H9 (cell line): ENCODE measurements around the gene A4GNT. TPM values are rescaled to one million over a fixed set of nuclear protein-coding genes. Genes with fewer than 3 reads are reported as not detected.

Source experiments
- DNase-seq: peaks from one replicate; pipeline ENCODE4 v3.0.0-alpha.2; 2017
- H2AFZ ChIP-seq: one replicate; pipeline ENCODE4 v1.6.1; 2013; ENCODE audit warnings: mild to moderate bottlenecking, low read length, control low read depth, moderate library complexity
- H2AK5ac ChIP-seq: 2 replicates; pipeline ENCODE4 v1.6.1; 2013; ENCODE audit warnings: low read length, control low read depth, mixed read lengths; ENCODE audit not compliant: insufficient read length
- H2BK120ac ChIP-seq: one replicate; pipeline ENCODE4 v1.6.1; 2013; ENCODE audit warnings: low read depth, mild to moderate bottlenecking, low read length, control low read depth, inconsistent platforms; ENCODE audit not compliant: poor library complexity, severe bottlenecking
- H2BK12ac ChIP-seq: 2 replicates; pipeline ENCODE4 v1.6.1; 2013; ENCODE audit warnings: low read length, control low read depth, mixed read lengths, low read depth; ENCODE audit not compliant: insufficient read length
- H2BK15ac ChIP-seq: 2 replicates; pipeline ENCODE4 v1.6.1; 2013; ENCODE audit warnings: low read depth, low read length, control low read depth
- H2BK20ac ChIP-seq: one replicate; pipeline ENCODE4 v1.6.1; 2013; ENCODE audit warnings: low read depth, mild to moderate bottlenecking, low read length, control low read depth, inconsistent platforms; ENCODE audit not compliant: poor library complexity, severe bottlenecking
- H2BK5ac ChIP-seq: 2 replicates; pipeline ENCODE4 v1.6.1; 2013; ENCODE audit warnings: low read length, control low read depth, mixed read lengths; ENCODE audit not compliant: insufficient read length
- H3K14ac ChIP-seq: 2 replicates; pipeline ENCODE4 v1.6.1; 2013; ENCODE audit warnings: low read length, control low read depth; ENCODE audit not compliant: insufficient read depth
- H3K18ac ChIP-seq: 2 replicates; pipeline ENCODE4 v1.6.1; 2013; ENCODE audit warnings: low read depth, mild to moderate bottlenecking, mixed read lengths, low read length, control low read depth; ENCODE audit not compliant: insufficient read length
- H3K23ac ChIP-seq: 2 replicates; pipeline ENCODE4 v1.6.1; 2013; ENCODE audit warnings: low read length, control low read depth, mixed read lengths, low read depth; ENCODE audit not compliant: insufficient read length
- H3K23me2 ChIP-seq: 2 replicates; pipeline ENCODE4 v1.6.1; 2013; ENCODE audit warnings: low read depth, mild to moderate bottlenecking, mixed read lengths, low read length, control low read depth; ENCODE audit not compliant: insufficient read length, poor library complexity, severe bottlenecking
- H3K27ac ChIP-seq: 2 replicates; pipeline ENCODE4 v1.5.1; 2013; ENCODE audit warnings: low read length, control low read depth, mixed read lengths, low read depth; ENCODE audit not compliant: insufficient read length
- H3K27me3 ChIP-seq: 2 replicates; pipeline ENCODE4 v1.6.1; 2013; ENCODE audit warnings: low read length, control low read depth, inconsistent platforms; ENCODE audit not compliant: insufficient read depth
- H3K4ac ChIP-seq: 2 replicates; pipeline ENCODE4 v1.6.1; 2013; ENCODE audit warnings: low read depth, mild to moderate bottlenecking, control low read depth, inconsistent platforms, low read length, moderate library complexity
- H3K4me1 ChIP-seq: 2 replicates; pipeline ENCODE4 v1.6.1; 2013; ENCODE audit warnings: low read length, control low read depth, inconsistent platforms; ENCODE audit not compliant: insufficient read depth
- H3K4me2 ChIP-seq: 2 replicates; pipeline ENCODE4 v1.6.1; 2013; ENCODE audit warnings: low read length, control low read depth, mixed read lengths; ENCODE audit not compliant: insufficient read length, insufficient read depth
- H3K56ac ChIP-seq: 2 replicates; pipeline ENCODE4 v1.6.1; 2013; ENCODE audit warnings: low read depth, mild to moderate bottlenecking, mixed read lengths, low read length, control low read depth; ENCODE audit not compliant: insufficient read length
- H3K79me1 ChIP-seq: 2 replicates; pipeline ENCODE4 v1.6.1; 2013; ENCODE audit warnings: low read depth, mild to moderate bottlenecking, moderate library complexity, low read length, control low read depth, inconsistent platforms; ENCODE audit not compliant: insufficient read depth, poor library complexity, severe bottlenecking
- H3K79me2 ChIP-seq: 2 replicates; pipeline ENCODE4 v1.6.1; 2013; ENCODE audit warnings: low read length, control low read depth, inconsistent platforms; ENCODE audit not compliant: insufficient read depth
- H3K9ac ChIP-seq: 2 replicates; pipeline ENCODE4 v1.6.1; 2013; ENCODE audit warnings: low read length, control low read depth, mixed read lengths; ENCODE audit not compliant: insufficient read length; ENCODE audit errors: extremely low read depth
- H3K9me3 ChIP-seq: one replicate; pipeline ENCODE4 v1.6.1; 2013; ENCODE audit warnings: low read depth, low read length, inconsistent platforms; ENCODE audit not compliant: control insufficient read depth
- H3T11ph ChIP-seq: one replicate; pipeline ENCODE4 v1.6.1; 2013; ENCODE audit warnings: mild to moderate bottlenecking, low read length, control low read depth, inconsistent platforms
- H4K20me1 ChIP-seq: one replicate; pipeline ENCODE4 v1.6.1; 2013; ENCODE audit not compliant: control insufficient read depth, insufficient read length, insufficient read depth
- H4K5ac ChIP-seq: 2 replicates; pipeline ENCODE4 v1.6.1; 2013; ENCODE audit warnings: low read depth, mild to moderate bottlenecking, mixed read lengths, low read length, control low read depth; ENCODE audit not compliant: insufficient read length
- H4K8ac ChIP-seq: replicated peaks from 2 replicates; pipeline ENCODE4 v1.6.1; 2013; ENCODE audit warnings: low read length, control low read depth, mixed read lengths, low read depth; ENCODE audit not compliant: insufficient read length
- H4K91ac ChIP-seq: 2 replicates; pipeline ENCODE4 v1.6.1; 2013; ENCODE audit warnings: low read depth, mild to moderate bottlenecking, moderate library complexity, mixed read lengths, low read length, control low read depth; ENCODE audit not compliant: insufficient read length
- H3K27ac Mint-ChIP-seq, 3 experiments: 2 replicates in 2 of 3; 3 replicates in 1 of 3; pipeline ENCODE4 v1.8.0; 2020 to 2021; ENCODE audit warnings: mixed read lengths in 3 of 3, mild to moderate bottlenecking in 1 of 3, moderate library complexity in 1 of 3
- H3K27me3 Mint-ChIP-seq: 2 replicates; pipeline ENCODE4 v1.8.0; 2021; ENCODE audit warnings: low read depth, mild to moderate bottlenecking, moderate library complexity, mixed read lengths
- H3K36me3 Mint-ChIP-seq, 3 experiments: 2 replicates in 2 of 3; 3 replicates in 1 of 3; pipeline ENCODE4 v1.8.0; 2020 to 2021; ENCODE audit warnings: low read depth in 3 of 3, mixed read lengths in 3 of 3; ENCODE audit not compliant: insufficient read depth in 1 of 3
- H3K4me1 Mint-ChIP-seq, 2 experiments: 2 replicates each; pipeline ENCODE4 v1.8.0; 2020; ENCODE audit warnings: mixed read lengths in 2 of 2
- H3K4me3 Mint-ChIP-seq, 2 experiments: 2 replicates in 1 of 2; 3 replicates in 1 of 2; pipeline ENCODE4 v1.8.0; 2020 to 2021; ENCODE audit warnings: mild to moderate bottlenecking in 2 of 2, mixed read lengths in 2 of 2, moderate library complexity in 1 of 2
- H3K9me3 Mint-ChIP-seq, 2 experiments: 2 replicates in 1 of 2; 3 replicates in 1 of 2; pipeline ENCODE4 v1.8.0; 2020; ENCODE audit warnings: mild to moderate bottlenecking in 2 of 2, mixed read lengths in 2 of 2, moderate library complexity in 1 of 2
- CTCF ChIP-seq: fragments of 200-600 bp; sonication (generic); conservative IDR thresholded peaks from 3 replicates; pipeline ENCODE4 v1.8.0; 2021; ENCODE audit warnings: antibody characterized with exemption, mild to moderate bottlenecking
- WGBS: extraction: QIAGEN DNeasy Blood & Tissue Kit; methylation state at CpG from one replicate; pipeline ENCODE4 v1.1.7; 2013; ENCODE audit warnings: missing lambda C conversion rate, low lambda C conversion rate, mixed read lengths; ENCODE audit not compliant: insufficient read length; ENCODE audit errors: extremely low coverage; 5-methylcytosine and 5-hydroxymethylcytosine counted together
- total RNA-seq: library from RNA; stranded (reverse); gene quantifications from 2 replicates; pipeline ENCODE4 v1.2.1, GENCODE V29; 2021

The A4GNT gene
- total RNA-seq, 1 experiment from 2014 or later, result not detected

GRCh38 chr3:138112362-138112761, 19.8 kb downstream of the A4GNT start:
- Mint-ChIP-seq H3K9me3 (peaks cover 2 to 6% of the 10 kb centered on the region in 2 experiments; a peak in 4 of 5 replicates), H3K4me3 (no peak overlapping the region), H3K27me3 (no peaks in the 10 kb centered on the region), H3K36me3 (peaks cover 0 to 24% (median 4%) of the 10 kb centered on the region in 3 experiments), H3K27ac (no peak overlapping the region), H3K4me1 (peaks cover 33% of the 10 kb centered on the region in 2 experiments)
- H2AFZ ChIP-seq, result no peak overlapping the region
- no peak overlapping the region for H2BK12ac ChIP-seq
- H4K5ac ChIP-seq, result no peak overlapping the region
- H3K27me3 ChIP-seq, result no peaks in the 10 kb centered on the region
- no peak overlapping the region for H2BK20ac ChIP-seq
- H4K20me1 ChIP-seq, result peaks cover 2% of the 10 kb centered on the region
- H3K23me2 ChIP-seq, result peaks cover 7% of the 10 kb centered on the region
- H3K56ac ChIP-seq, result no peak overlapping the region
- no peak overlapping the region for H3K4me2 ChIP-seq
- no peak for TF ChIP-seq CTCF
- H4K8ac ChIP-seq, result no peak overlapping the region
- no peak overlapping the region for H2BK120ac ChIP-seq
- H3K14ac ChIP-seq, result no peak overlapping the region
- H3T11ph ChIP-seq, result no peak overlapping the region
- no peak overlapping the region for H2AK5ac ChIP-seq
- H3K79me1 ChIP-seq, result peaks cover 2% of the 10 kb centered on the region
- WGBS, result no CpG with 5 or more reads among the region's 8 CpGs
- no peak overlapping the region for H3K18ac ChIP-seq
- H3K27ac ChIP-seq, result no peak overlapping the region
- no peak overlapping the region for H4K91ac ChIP-seq
- no peak overlapping the region for H2BK5ac ChIP-seq
- H3K4ac ChIP-seq, result no peak overlapping the region
- no peak for DNase-seq
- H3K4me1 ChIP-seq, result no peaks in the 10 kb centered on the region
- H3K79me2 ChIP-seq, result no peaks in the 10 kb centered on the region
- H3K23ac ChIP-seq, result no peak overlapping the region
- no peak overlapping the region for H3K9ac ChIP-seq
- no peak overlapping the region for H2BK15ac ChIP-seq
- no peaks in the 10 kb centered on the region for H3K9me3 ChIP-seq
